ENCODE measurements around the gene DHRS4.
"Not testable (repeated sequence)": the region's sequence is repeated elsewhere in the genome, so short reads cannot be mapped to it uniquely, and the experiment has no call there.

DNA sequence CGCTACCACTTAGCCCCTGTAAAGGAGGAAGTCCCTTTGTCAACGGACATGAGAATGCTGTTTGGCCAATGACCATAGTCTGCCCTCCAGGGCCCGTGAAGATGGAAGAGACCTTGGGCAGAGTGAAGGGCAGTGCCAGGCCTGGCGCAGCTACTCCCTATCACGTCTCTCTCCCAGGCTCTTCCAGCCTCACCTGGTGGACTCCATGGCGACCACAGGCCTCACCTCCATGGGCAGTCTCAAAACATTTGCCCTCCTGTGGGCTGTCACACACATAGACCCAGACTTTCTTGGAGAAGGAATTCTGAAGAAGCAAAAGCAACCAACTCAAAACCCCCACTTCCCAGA lies 480 bp upstream of the DHRS4 start:
- not testable (repeated sequence) for TF ChIP-seq CTCF, POLR2A (IDR thresholded peaks at IDR 0.05)
